Parathyroid adenoma (tissue), 2 donors: ENCODE results near the gene ZNF79.

ENCODE experiments used
- H2AFZ ChIP-seq: fragments of 300-600 bp; sonication (generic); one replicate; pipeline ENCODE4 v1.7.0; 2017; ENCODE audit warnings: antibody characterized with exemption, mild to moderate bottlenecking
- H3K27ac ChIP-seq: fragments of 300-600 bp; sonication (generic); one replicate; pipeline ENCODE4 v1.7.0; 2017
- H3K27me3 ChIP-seq: fragments of 300-600 bp; sonication (generic); one replicate; pipeline ENCODE4 v1.7.0; 2017; ENCODE audit warnings: low read length; ENCODE audit not compliant: control insufficient read depth, insufficient read depth
- H3K36me3 ChIP-seq: fragments of 300-600 bp; sonication (generic); one replicate; pipeline ENCODE4 v1.7.0; 2017; ENCODE audit warnings: low read length; ENCODE audit not compliant: control insufficient read depth, insufficient read depth
- H3K4me1 ChIP-seq: fragments of 300-600 bp; sonication (generic); one replicate; pipeline ENCODE4 v1.7.0; 2017; ENCODE audit warnings: control low read depth
- H3K4me2 ChIP-seq: fragments of 300-600 bp; sonication (generic); one replicate; pipeline ENCODE4 v1.7.0; 2017; ENCODE audit warnings: low read length
- H3K4me3 ChIP-seq: fragments of 300-600 bp; sonication (generic); one replicate; pipeline ENCODE4 v1.7.0; 2017; ENCODE audit warnings: low read depth, low read length
- H3K79me2 ChIP-seq: fragments of 300-600 bp; sonication (generic); one replicate; pipeline ENCODE4 v1.7.0; 2017; ENCODE audit warnings: control low read depth
- H3K9ac ChIP-seq: fragments of 300-600 bp; sonication (generic); one replicate; pipeline ENCODE4 v1.7.0; 2017; ENCODE audit warnings: mild to moderate bottlenecking
- H3K9me3 ChIP-seq: fragments of 300-600 bp; sonication (generic); one replicate; pipeline ENCODE4 v1.7.0; 2017; ENCODE audit warnings: low read length; ENCODE audit not compliant: control insufficient read depth
- TF ChIP-seq, protein P1 (sequence below): fragments of 300-600 bp; sonication (generic); IDR thresholded peaks from one replicate; pipeline ENCODE4 v1.7.0; 2017; ENCODE audit warnings: antibody characterized with exemption, mild to moderate bottlenecking
- donor health status: primary hyperparathyroidism.

ZNF79 gene

DNA sequence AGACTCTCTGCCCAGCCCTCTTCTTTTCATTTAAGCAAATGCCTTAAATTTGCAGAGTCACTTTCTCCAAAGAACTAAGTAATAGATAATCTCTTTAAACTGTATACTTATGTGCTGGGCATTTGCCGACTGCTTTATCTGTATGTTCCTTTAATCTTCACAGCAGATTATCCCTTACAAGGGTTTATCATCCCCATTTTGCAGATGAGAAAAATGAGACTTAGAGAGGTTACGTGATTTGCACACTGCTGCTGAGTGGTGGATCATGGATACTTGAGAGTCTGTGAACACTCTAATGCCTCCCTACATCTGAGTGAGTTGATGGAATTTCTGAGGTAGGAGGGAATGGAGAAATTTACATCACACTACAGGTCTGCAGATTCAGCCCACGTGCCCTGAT lies 4.2 kb downstream of the ZNF79 start:
- H3K4me2 ChIP-seq, result no peak overlapping the region
- H3K4me1 ChIP-seq, result no peaks in the 10 kb centered on the region
- H3K9me3 ChIP-seq, result no peaks in the 10 kb centered on the region
- peaks cover 12% of the 10 kb centered on the region for H3K79me2 ChIP-seq
- TF ChIP-seq, protein P1, sequence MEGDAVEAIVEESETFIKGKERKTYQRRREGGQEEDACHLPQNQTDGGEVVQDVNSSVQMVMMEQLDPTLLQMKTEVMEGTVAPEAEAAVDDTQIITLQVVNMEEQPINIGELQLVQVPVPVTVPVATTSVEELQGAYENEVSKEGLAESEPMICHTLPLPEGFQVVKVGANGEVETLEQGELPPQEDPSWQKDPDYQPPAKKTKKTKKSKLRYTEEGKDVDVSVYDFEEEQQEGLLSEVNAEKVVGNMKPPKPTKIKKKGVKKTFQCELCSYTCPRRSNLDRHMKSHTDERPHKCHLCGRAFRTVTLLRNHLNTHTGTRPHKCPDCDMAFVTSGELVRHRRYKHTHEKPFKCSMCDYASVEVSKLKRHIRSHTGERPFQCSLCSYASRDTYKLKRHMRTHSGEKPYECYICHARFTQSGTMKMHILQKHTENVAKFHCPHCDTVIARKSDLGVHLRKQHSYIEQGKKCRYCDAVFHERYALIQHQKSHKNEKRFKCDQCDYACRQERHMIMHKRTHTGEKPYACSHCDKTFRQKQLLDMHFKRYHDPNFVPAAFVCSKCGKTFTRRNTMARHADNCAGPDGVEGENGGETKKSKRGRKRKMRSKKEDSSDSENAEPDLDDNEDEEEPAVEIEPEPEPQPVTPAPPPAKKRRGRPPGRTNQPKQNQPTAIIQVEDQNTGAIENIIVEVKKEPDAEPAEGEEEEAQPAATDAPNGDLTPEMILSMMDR, result no peak
- H3K9ac ChIP-seq, result no peak overlapping the region
- H3K27ac ChIP-seq, result no peak overlapping the region
- no peaks in the 10 kb centered on the region for H3K36me3 ChIP-seq
- H3K27me3 ChIP-seq, result no peaks in the 10 kb centered on the region
- no peak overlapping the region for H3K4me3 ChIP-seq
- H2AFZ ChIP-seq, result no peak overlapping the region

DNA sequence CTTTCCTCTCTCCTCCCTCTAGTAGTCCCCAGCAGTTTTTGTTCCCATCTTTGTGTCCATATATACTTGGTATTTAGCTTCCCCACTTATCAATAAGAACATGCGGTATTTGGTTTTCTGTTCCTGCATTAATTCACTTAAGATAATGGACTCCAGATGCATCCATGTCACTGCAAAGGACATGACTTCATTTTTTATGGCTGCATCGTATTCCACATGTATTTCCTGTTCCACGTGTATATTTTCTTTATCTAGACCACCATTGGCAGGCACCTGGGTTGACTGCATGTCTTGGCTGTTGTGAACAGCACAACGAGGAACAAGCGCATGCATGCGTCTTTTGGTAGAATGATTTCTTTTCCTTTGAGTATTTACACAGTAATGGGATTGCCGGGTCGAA lies 6.2 kb downstream of the ZNF79 start:
- Histone ChIP-seq H3K36me3 (no peaks in the 10 kb centered on the region), H3K9ac (no peak overlapping the region), H3K27me3 (no peaks in the 10 kb centered on the region), H3K9me3 (no peaks in the 10 kb centered on the region), H3K4me2 (no peak overlapping the region), H3K79me2 (peaks cover 8% of the 10 kb centered on the region), H3K27ac (no peak overlapping the region), H3K4me1 (no peaks in the 10 kb centered on the region), H2AFZ (no peak overlapping the region), H3K4me3 (no peak overlapping the region)
- TF ChIP-seq, protein P1, result no peak

DNA sequence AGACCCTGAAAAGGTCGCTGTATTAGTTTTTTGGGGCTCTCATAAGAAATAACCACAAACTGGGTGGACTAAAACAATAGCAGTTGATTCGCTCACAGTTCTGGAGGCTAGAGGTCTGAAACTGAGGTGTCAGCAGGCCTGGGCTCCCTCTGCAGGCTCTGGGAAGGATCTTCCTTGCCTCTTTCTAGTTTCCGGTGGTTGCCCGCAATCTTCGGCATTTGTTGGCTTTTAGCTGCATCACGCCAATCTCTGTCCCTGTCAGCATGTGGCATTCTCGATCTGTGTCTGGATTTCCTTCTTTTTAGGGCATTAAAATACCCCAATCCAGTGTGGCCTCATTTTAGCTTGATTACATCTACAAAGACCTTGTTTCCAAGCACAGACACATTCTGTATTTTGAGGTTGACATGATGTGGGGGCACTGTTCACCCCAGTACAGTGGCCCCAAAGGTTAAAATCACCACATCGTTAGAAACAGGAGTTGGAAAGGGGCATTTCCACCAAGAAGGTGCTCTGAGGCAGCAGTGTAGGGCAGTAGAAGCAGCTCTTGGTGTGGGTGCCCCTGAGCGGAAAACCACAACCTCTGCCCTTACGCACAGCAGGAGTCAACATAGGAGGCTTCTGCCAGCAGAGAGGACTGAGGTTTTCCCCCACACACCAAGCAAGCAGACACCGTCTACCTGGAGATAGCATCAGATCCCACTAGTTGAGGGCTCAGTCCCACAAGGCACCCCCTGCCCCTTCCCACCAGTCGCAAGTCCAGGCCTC lies 13.5 kb downstream of the ZNF79 start:
- Histone ChIP-seq H3K4me2 (no peak overlapping the region), H2AFZ (no peak overlapping the region), H3K9me3 (no peaks in the 10 kb centered on the region), H3K4me3 (no peak overlapping the region), H3K36me3 (no peaks in the 10 kb centered on the region), H3K9ac (no peak overlapping the region), H3K27ac (no peak overlapping the region), H3K79me2 (peaks cover 5% of the 10 kb centered on the region), H3K4me1 (no peaks in the 10 kb centered on the region), H3K27me3 (no peaks in the 10 kb centered on the region)
- TF ChIP-seq, protein P1, result no peak

DNA sequence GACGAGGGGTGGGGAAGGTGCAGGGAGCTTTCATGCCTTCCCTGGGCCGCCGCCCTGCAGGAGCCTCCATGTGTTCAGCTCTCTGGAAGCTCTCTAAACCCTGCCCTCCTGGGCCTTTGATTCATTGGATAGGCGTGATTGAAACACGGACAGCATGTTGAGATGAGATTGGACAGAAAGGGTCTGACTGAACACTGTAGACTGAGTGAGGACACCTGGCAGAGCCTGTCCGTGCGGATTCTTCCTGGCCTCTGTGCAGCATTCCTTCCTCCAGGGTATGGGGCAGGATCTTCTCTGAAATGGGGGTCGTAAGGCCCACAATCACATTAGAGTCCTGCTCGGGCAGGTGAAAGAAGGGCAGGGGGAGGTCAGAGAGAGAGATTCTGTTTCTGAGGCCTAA lies 14.2 kb downstream of the ZNF79 start:
- H2AFZ ChIP-seq, result no peak overlapping the region
- H3K9ac ChIP-seq, result no peak overlapping the region
- H3K27ac ChIP-seq, result no peak overlapping the region
- H3K4me1 ChIP-seq, result no peaks in the 10 kb centered on the region
- H3K4me3 ChIP-seq, result no peak overlapping the region
- no peaks in the 10 kb centered on the region for H3K27me3 ChIP-seq
- H3K36me3 ChIP-seq, result no peaks in the 10 kb centered on the region
- peaks cover 2% of the 10 kb centered on the region for H3K79me2 ChIP-seq
- no peak overlapping the region for H3K4me2 ChIP-seq
- no peaks in the 10 kb centered on the region for H3K9me3 ChIP-seq
- TF ChIP-seq, protein P1, result no peak
